Measurements from ENCODE around the gene SPAG16. TPM values are rescaled to one million over a fixed set of nuclear protein-coding genes. Genes with fewer than 3 reads are reported as not detected.

The SPAG16 gene
- total and polyA plus RNA-seq, 3 donors from 2014 or later: 69.7 to 111 (median 80.7) TPM

DNA sequence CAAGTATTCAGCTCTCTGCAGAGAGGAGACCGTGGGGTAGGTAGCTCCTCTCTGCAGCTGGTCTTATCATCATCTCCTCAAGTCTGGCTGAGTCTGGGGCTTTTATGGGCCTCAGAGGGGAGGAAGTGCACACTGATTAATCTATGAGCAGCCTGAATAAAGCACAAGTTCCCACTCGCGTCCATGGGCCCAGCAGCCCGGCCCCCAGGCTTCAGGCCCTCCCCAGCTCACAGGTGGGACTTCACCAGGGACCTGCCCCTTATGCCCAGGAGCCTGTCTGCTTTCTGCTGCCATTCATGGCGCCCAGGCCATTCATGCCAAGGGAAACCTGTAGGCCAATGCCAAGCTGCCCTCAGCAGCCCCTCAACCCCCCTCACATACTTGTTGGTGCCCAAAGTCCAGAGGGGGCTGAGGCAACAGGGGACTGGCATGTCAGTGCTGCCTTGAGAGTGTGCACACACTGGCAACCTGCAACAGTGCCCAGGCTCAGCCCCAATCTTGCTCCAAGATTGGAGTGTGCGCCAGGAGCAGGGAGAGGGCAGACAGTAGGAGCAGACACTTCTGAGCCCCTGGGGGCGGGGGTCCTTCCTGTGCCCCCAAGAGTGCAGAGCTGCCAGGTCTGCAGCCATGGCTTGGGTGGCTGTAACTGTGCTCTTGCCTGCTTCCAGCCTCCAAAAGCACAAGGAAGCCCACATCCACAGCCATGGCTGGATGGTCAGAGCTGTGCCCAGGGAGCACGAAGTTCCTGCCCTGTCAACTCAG, 751.0 kb downstream of the SPAG16 start:
- H3K9me3 ChIP-seq: no peaks in the 10 kb centered on the region
- intact Hi-C loops (cut with DNase I; ENCODE audit: low total_unique reads): no loop called here
- no peaks in the 10 kb centered on the region for H3K27me3 ChIP-seq
- H3K4me3 ChIP-seq: no peak overlapping the region
- TF ChIP-seq CTCF (IDR thresholded peaks at IDR 0.05) (no peak), POLR2A (IDR thresholded peaks at IDR 0.05) (no peak)
- no peaks in the 10 kb centered on the region for H3K36me3 ChIP-seq (ENCODE audit: low read depth, missing control alignments)
- H3K27ac ChIP-seq: no peak overlapping the region
- WGBS, 2 donors: 80 to 93% methylated on average over 5 to 8 of the region's 8 CpGs
- no peak for DNase-seq
- H3K4me1 ChIP-seq: no peaks in the 10 kb centered on the region

- TF ChIP-seq POLR2A (IDR thresholded peaks at IDR 0.05) (no peak), CTCF (IDR thresholded peaks at IDR 0.05) (no peak)
- H3K36me3 ChIP-seq (ENCODE audit: low read depth, missing control alignments): no peaks in the 10 kb centered on the region
- no peak overlapping the region for H3K4me3 ChIP-seq
- intact Hi-C loops (cut with DNase I; ENCODE audit: low total_unique reads): no loop called here
- 96 to 97% methylated on average over 2 of the region's 2 CpGs for WGBS, 2 donors
- no peaks in the 10 kb centered on the region for H3K9me3 ChIP-seq
- no peaks in the 10 kb centered on the region for H3K4me1 ChIP-seq
- no peaks in the 10 kb centered on the region for H3K27me3 ChIP-seq
- H3K27ac ChIP-seq: no peak overlapping the region
- no peak for DNase-seq
Observed at GRCh38 chr2:214035921-214036320, 751.7 kb downstream of the SPAG16 start.

GRCh38 chr2:214038186-214038585, 753.9 kb downstream of the SPAG16 start:
- Histone ChIP-seq H3K27ac (no peak overlapping the region), H3K36me3 (ENCODE audit: low read depth, missing control alignments) (no peaks in the 10 kb centered on the region), H3K27me3 (no peaks in the 10 kb centered on the region), H3K9me3 (no peaks in the 10 kb centered on the region), H3K4me3 (no peak overlapping the region), H3K4me1 (no peaks in the 10 kb centered on the region)
- intact Hi-C loops (cut with DNase I; ENCODE audit: low total_unique reads): no loop called here
- no peak for DNase-seq
- no peak for TF ChIP-seq POLR2A (IDR thresholded peaks at IDR 0.05)
- no peak for TF ChIP-seq CTCF (IDR thresholded peaks at IDR 0.05)

GRCh38 chr2:214050731-214051130, 766.5 kb downstream of the SPAG16 start:
- WGBS, 2 donors: 57 to 70% methylated on average over 2 of the region's 2 CpGs
- Histone ChIP-seq H3K4me1 (no peaks in the 10 kb centered on the region), H3K27me3 (no peaks in the 10 kb centered on the region), H3K27ac (no peak overlapping the region), H3K9me3 (no peaks in the 10 kb centered on the region), H3K4me3 (no peak overlapping the region), H3K36me3 (ENCODE audit: low read depth, missing control alignments) (no peaks in the 10 kb centered on the region)
- TF ChIP-seq POLR2A (IDR thresholded peaks at IDR 0.05) (no peak), CTCF (IDR thresholded peaks at IDR 0.05) (no peak)
- no peak for DNase-seq
- intact Hi-C loops (cut with DNase I; ENCODE audit: low total_unique reads): no loop called here

DNA sequence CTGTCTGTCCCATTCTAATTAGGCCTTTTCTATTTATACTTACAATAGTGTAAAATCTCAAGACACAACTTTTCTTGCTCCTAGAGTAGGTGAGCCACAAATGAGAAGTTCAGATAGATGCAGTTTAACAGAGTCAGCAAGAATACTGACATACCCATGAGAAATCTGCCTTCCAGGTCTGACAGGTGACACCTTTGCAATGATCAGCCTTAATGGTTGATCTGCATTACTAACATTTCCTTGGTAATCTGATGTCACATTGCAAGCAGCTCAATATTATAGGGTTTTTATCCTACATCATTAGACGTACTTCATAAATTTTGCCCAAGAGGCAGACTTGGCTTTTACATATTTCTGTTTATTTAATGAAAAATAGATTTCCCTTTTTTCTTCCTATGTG, 767.3 kb downstream of the SPAG16 start:
- DNase-seq: no peak
- intact Hi-C loops (cut with DNase I; ENCODE audit: low total_unique reads): no loop called here
- Histone ChIP-seq H3K4me3 (no peak overlapping the region), H3K27ac (no peak overlapping the region), H3K4me1 (no peaks in the 10 kb centered on the region), H3K9me3 (no peaks in the 10 kb centered on the region), H3K27me3 (no peaks in the 10 kb centered on the region), H3K36me3 (ENCODE audit: low read depth, missing control alignments) (no peaks in the 10 kb centered on the region)
- TF ChIP-seq POLR2A (IDR thresholded peaks at IDR 0.05): no peak
- 93 to 94% methylated on average over 1 of the region's 1 CpG for WGBS, 2 donors

All from testis (tissue), 3 donors.